HK-2 (cell line): Measurements from ENCODE around the gene HPCAL1.

ENCODE experiments used
- DNase-seq: peaks from one replicate; pipeline ENCODE4 v3.0.0-alpha.2; 2018; ENCODE audit not compliant: unreplicated experiment

HPCAL1 gene

DNA sequence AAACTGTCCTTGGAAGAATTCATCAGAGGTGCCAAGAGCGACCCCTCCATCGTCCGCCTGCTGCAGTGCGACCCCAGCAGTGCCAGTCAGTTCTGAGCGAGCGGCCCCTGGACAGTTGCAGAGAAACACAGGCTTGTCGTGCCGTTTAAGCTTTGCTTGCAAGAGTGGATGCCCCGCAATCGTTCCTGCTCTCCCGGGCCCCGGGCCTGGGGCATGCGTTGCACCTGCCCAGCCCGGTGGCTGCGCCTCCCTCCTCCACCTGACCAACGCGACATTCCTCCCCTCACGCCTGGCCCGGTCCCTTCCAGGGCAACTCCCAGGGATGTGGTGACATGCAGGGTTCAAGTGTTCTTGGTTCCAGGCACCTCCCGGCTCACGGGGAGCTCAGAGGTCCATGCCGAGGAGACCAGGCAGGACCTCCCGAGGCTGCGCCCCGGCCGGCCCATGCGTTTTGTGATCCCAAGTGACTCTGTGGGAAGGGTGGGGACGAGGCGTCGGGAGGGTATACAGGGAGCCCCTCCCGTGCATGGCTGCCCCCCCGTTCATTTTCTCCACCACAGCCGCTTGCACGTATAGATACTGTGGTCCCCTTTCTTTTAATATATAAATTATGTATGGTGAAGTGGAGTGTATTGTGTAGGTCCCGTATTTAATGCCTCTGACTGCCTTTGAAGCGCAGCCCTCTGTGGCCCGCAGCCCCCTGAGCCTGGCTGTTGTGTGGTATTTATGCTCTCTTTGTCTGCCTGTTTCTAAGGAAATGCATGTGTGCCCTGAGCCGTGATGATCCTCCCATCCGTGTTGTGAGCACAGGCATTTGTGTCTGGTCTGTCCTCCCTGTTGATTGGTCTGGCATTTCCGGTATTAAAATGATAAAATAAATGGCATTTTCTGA lies 124.3 kb downstream of the HPCAL1 start:
- no peak for DNase-seq

DNA sequence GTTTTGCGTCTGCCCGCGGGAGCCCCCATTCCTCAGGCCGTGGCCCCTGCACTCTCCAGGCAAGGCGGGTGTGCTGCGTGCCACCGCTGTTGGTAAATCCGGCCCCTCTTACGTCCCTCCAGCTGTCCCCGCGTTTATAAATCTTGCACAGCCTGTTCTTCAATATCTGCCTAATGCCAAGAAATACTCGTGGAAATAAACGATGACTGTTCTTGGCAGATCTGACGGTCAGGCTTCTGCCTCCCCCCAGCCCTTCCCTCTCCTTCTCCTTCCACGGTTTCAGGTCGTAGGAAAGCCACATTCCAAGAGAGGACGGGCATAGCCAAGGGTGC lies 124.9 kb downstream of the HPCAL1 start:
- DNase-seq, result no peak

DNA sequence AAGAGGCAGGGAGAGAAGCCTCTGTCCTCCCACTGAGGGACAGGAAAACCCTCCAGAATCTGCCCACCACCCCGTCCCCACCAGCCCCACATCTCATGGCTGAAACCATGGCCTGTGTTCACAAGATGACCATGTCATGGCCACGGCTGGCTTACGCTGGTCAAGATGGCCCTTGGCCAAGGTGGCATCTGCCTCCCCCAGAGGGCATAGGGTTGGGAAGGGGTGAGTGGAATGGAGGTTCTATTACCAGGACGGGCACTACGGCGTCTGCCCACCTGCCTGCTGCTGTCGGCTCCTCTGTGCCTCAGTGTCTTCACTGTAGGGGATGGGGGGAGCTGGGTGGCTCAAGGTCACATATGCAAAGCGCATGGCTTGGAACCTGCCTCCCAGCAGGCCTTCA lies 125.7 kb downstream of the HPCAL1 start:
- no peak for DNase-seq

DNA sequence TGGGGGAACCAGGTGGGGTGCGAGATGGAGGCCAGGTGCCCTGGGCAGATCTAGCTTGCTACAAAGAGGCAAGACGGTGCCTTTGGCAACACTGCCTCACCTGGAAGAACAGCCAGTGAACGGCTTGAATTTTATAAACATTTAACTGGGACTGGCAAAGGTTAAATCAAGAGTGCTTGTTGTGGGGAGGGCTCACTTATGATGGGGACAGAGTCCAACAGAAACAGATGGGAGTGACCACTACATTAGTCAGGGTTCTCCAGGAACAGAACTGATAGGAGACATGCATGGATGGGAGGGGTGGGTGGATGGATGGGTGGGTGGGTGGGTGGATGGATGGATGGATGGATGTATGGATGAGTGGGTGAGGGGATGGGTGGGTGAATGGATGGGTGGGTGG lies 126.2 kb downstream of the HPCAL1 start:
- no peak for DNase-seq

DNA sequence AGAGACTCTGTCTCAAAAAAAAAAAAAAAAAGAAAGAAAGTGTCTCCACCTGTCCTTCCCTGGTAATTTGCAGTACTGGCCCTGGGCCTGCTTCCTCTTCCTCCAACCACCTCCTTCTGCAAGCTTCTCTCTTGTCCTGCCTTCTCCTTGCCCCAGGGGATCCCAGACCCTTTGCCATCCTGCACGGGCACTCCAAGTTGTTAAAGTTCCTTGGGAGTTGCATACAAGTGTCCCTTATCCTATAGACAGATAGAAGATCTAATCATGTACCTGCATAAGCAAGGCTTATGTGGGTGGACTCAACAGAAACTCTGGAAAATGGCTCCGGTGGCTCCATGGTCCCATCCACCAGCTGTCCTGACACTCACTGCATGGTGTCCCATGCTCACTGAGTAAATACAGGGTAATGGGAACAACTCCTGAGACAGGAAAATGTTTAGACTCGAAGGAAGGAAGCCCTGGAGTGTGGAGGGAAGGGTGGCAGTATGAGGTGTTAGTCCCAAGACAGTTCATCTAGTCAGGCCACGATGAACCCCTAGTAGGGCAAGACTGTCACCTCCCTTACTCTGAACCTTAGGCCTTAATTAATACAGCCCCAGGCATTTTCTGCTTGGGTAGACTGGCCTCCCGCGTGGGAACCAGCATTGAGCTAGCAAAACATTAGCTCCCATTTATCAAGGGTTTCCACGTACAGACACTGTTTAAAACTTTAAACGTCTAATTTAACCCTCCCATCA lies 128.3 kb downstream of the HPCAL1 start:
- no peak for DNase-seq

DNA sequence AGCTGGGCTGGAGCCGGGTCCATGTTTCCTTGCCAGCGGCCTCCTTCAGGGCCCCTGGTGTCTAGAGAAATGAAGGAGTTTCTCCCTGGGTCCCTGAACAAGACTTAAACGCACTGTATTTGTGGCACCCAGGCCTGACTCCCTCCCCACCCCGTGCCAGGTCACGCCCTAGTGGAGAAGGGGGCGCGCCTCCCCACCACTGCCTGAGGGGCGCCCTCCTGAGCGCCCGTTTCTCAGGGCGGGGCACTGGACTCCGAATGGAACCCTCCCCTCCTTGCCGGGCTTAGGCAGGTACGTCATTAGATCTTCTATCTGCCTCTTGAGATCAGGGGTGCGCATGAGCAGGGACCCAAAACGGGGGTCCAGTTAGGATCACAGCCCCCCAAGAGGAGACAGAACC lies 129.1 kb downstream of the HPCAL1 start:
- no peak for DNase-seq

DNA sequence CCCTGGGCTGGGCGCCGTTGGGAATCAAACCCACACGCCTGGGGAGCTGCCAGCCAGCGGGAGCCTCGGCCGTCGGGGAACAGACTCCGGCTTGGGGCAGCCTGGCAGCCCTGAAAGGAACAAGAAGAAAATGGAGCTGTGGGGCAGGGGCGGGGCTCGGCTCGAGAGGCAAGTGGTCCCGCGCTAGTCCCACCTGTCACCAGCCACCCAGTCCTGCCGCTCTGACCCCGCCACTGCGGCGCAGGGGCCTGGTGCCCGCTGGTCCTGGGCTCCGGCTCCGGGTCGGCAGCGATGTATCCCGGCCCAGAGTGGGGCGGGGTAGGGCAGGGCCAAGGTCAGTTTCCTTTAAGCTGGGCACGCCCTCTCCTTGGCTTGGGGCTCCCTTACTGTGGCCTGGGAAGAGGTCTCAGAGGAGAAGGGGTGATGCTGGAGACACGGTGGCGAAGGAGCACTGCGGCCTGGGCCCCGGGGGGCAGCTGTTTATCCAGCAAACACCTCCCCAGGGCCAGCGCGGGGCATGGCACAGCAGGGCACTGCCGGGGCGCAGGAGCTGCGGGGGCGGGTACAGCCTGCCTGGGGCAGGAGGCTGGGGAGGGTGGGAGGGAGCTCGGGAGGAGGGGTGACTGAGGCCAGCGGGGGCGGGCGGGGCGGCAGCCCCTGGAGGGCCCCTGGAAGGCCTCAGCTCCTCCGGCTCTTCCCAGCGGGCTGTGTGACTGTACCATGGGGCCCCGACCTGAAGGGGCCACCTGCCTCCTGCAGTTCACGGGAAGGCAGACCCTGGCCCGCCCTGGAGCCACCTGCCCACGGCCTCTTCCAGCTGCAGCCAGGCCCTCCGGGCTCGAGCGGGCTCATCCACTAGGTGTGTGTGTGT lies 129.8 kb downstream of the HPCAL1 start:
- no peak for DNase-seq

DNA sequence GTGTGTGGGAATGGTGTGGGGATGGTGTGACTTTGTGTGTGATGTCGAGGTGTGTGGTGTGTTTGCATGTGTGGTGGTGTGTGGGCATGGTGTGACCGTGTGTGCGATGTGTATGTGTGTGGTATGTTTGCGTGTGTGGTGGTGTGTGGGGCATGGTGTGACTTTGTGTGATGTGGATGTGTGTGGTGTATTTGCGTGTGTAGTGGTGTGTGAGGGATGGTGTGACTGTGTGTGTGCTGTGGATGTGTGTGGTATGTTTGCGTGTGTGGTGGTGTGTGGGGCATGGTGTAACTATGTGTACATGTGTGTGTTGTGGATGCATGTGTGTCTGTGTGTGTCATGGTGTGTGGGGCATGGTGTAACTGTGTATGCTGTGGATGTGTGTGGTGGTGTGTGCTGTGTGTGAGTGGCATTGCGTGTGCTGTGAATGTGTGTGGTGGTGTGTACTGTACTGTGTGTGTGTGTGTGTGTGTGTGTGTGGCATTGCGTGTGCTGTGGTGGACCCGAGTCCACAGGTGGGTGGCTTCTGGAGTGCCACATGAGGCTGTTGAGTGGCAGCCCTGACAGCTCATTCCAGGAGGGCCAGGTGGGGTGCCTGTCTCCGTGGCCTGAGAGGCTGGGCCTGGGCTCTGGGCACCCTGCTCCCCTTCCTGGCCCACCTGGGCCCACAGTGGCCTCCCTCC lies 130.7 kb downstream of the HPCAL1 start:
- no peak for DNase-seq

DNA sequence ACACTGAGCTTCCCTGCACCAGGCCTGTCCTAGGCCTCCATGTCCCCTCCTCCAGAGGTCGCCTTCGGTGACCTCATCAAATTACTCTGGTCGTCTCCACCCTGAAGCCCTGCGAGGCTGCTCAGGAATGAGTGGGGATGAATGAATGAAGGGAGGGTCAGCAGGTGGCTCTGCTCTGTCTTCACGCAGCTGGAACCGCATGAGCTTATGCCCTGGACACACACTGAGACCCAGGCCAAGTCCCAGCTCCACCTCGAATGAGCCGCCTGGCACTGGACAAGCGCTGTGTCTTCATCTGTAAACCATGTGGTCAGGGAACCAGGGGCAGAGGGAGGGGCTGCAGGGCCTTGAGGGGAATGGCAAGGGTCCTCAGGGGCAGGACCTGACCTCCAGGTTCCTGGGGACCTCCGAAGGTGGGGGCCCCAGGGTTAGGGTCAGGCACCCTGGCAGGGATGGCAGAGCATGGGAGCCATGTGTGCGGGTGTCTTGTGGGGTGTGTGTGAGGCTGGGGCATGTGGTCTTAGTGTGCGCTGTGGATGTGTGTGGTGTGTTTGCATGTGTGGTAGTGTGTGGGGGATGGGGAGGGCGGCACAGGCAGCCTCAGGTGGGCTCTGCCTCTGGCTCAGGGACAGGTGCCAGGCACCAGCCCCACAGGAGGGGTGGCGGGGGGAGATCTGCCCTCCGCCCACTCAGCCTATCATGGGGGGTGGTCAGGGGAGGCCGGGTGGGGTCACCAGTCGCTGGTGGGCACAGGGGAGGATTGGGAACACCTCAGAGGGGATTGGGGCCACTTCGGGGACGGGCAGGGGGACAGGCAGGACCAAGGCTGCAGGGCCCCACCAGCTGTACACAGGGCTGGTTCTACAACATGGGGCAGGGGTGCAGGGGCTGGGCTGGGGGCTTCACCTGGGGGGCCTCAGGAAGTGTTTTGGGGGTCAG lies 131.5 kb downstream of the HPCAL1 start:
- DNase-seq, result no peak

DNA sequence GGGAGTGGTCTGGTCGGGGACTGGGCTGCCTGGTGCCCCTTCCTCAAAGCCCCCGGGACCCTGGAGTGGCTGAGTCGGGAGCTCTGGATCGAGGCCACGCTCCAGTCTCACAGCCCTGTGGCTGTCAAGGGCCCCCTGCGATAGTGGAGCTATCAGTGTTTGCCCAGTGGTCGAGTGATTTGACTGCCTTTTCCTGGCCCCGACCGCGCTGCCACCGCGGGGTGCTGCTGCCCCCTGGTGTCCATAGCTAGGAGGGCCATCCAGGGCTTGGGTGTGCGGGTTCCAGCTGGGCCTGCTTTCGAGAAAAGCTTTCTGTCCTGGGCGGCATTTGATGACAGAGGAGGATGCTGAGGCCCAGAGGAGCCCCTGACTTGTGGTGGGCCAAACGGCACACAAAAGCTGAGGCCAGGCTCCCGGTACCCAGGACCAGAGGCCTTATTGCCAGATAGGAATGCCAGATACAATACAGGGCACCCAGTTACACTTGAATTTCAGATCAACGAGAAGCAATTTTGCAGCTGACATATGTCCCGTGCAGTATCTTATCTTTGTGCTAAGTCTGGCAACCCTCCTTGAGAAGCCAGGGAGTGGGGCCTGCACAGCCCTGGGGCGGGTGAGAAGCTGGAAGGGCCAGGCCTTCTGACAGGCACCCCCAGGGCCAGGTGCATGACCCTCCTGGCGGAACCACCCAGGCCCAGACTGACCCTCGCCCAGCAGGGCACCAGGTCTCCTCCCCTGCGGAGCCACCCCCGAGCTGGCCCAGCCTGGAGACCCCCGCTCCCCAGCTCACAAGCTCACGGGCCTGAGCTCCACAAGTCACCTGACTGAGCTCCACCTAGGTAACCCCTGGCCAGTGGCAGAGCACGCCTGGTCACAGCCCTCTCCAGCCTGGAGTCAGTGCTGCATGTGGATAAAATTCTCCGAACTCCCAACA lies 132.4 kb downstream of the HPCAL1 start:
- DNase-seq, result peak; percentile 86

DNA sequence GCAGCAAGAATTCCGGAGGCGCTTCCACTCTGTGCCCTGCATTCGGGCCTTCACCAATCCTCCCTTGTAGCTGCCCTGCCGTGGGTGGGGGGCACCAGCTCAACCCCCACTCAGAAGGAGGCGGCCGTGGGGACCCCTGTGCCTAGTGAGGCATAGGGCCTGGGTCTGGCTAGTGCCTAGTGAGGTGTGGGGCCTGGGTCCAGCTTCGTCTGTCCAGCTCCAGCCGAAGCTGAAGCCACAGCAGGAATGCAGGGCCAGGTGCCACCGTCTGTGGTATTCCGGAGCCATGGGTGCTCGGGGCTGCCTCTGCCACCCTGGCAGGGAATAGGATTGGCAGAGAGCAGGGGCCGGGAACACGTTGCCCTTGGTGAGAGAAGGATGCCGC lies 133.1 kb downstream of the HPCAL1 start:
- no peak for DNase-seq

DNA sequence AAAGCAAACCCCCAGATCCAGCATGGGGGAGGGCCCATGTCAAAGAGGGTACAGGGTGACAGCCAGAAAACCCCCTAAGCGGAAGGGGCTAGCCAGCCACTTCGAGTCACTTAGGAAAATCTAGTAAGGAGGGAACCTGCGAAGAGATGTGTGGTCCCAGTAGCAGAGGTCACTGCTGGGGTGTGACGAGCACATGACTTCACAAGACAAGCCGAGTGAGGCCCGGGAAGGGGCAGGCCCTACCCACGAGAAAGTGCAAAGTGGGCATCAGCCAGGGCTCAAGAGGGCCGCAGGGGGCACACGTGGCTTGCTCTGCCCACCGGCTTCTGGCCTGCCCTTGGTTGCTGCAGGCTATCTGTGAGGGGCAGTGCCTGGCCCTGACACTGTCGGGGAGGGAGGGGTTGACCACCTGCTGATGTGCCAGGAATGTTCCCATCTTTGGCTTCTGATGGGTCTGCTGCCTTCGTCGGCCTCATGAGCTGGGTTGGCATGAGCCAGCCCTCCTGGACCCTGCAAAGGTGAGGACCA lies 133.9 kb downstream of the HPCAL1 start:
- no peak for DNase-seq

DNA sequence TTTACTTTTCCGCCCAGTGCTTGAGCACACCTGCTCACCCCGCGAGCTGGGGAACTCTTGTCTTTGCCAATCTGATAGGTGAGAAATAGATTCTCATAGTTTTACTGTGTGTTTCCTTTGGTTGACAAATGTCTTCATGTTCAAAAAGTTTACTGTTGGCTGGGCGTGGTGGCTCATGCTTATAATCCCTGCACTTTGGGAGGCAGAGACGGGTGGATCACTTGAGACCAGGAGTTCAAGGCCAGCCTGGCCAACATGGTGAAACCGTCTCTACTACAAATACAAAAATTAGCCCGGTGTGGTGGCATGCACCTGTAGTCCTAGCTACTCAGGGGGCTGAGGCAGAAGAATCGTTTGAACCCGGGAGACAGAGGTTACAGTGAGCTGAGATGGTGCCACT lies 135.1 kb downstream of the HPCAL1 start:
- no peak for DNase-seq

DNA sequence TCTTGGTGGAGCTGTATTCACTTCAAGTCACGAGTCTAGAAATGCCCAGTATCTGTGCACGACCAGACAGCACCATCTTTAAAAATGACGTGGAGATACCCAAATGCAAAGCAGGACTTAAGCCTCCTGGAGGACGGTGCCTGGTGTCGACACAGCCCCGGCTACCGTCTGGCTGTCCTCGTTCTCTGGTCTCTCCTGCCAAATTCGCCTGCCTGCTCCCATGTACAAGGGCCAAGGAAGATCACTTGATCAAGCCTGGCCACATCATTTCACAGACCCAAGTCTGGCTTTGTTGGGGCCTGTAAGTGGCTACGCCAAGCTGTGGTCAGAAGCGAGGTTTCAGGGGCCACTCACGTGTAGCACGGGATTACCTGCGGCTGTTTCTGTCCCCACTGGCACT lies 136.0 kb downstream of the HPCAL1 start:
- DNase-seq, result no peak

DNA sequence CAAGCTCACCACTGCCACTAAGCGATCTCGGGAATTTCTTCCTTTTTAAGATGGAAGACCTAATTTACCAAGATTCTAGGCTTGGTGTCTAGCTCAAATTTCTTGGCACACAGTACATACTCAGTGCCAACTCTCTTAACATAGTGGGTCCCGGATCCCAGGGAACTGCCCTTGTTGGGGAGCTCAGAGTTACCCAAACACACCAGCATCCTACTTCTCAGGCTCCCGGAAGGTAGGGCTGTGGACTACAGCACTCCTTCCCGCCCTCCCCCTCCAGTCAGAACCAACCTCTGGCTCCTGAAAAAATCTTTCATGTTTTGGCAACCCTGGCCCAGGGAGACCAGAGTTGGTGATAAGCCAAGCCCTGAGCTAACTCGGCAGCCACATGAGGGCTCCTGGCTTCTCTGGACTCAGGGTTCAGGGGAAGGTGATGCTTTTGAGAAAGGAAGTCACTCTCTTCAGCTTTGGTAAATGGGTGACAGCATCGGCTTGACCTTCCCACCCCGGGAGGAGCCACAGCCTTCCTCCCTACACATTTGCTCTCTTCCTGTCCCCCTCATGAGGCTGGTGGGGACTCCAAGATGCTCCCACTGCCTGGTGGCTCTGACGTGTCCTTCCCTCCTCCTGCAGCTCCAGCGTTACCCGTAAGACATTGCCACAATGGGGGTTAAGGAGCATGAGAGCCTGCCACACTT lies 136.6 kb downstream of the HPCAL1 start:
- DNase-seq, result no peak

DNA sequence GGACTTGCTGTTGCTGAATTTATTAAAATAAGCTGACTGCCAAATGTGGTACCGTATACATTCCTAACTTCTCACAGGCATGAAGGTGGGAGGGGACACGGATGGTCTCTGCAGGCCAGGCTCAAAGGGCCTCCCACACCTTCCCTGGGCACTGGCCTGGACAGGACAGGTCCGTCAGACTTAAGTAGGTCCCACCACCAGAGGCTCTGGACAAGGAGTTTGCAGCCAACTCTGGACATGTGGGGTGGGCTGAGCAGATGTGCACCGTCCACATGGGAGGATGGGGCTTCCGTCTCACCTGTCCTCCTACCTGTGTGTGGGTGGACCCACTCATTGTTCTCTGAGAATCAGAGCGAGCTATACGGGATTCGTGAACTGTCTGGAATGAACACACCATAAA lies 137.3 kb downstream of the HPCAL1 start:
- no peak for DNase-seq

DNA sequence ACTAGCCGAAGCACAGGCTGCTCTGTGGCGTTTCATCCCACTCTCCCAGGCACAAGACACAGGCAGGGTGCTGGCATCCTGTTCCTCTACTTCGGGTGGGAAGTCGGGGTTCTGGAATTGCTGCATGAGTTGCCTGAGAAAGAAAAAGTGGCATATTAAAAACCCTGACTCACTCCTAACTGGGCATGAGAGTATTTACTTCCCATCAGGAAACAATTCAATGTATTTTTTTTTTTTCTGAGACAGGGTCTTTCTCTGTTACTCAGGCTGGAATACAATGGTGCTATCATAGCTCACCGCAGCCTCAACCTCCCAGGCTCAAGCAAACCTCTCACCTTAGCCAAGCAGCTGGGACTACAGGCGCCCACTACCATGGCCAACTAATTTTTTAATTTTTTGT lies 138.0 kb downstream of the HPCAL1 start:
- DNase-seq, result no peak

DNA sequence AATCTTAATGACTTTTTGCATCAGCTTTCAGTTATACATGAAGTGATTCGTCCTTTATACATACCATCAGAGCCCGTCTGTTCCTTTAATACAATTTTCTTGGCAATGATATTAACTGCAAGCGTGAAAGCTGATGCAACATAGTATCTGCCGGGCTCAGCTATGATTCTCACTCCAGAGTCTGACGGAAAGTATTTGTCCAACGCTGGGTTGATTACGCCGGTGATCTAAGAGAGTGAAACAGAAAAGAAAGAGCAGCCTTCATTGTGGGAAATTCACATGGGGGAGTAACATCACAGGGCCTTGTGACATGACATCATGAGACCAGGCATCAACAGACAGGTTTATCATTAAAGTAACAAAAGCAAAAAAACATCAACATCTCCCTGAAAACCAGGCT lies 139.2 kb downstream of the HPCAL1 start:
- DNase-seq, result no peak
